ENCODE data around the gene MRPL20. TPM values are rescaled to one million over a fixed set of nuclear protein-coding genes. Genes with fewer than 3 reads are reported as not detected.
"Not testable (repeated sequence)": the region's sequence is repeated elsewhere in the genome, so short reads cannot be mapped to it uniquely, and the experiment has no call there.

The MRPL20 gene
- total RNA-seq, 1 experiment from 2014 or later: 184 TPM

- peaks cover 66% of the 10 kb centered on the region for H3K36me3 ChIP-seq
- not testable (repeated sequence) for H3K27me3 ChIP-seq (replicated peaks); H3K9me3 ChIP-seq (replicated peaks); DNase-seq (ENCODE audit: low read depth in 1 of 2, low spot score in 2 of 2); H3K27ac ChIP-seq; H3K4me3 ChIP-seq; H3K4me1 ChIP-seq (replicated peaks)
Observed at GRCh38 chr1:1385339-1385738, 21.8 kb downstream of the MRPL20 start.

GRCh38 chr1:1381294-1381693 is 25.8 kb downstream of the MRPL20 start:
- Histone ChIP-seq H3K27ac (no peak overlapping the region), H3K4me3 (no peak overlapping the region), H3K9me3 (replicated peaks) (no peaks in the 10 kb centered on the region), H3K27me3 (replicated peaks) (no peaks in the 10 kb centered on the region), H3K36me3 (peaks cover 30% of the 10 kb centered on the region), H3K4me1 (replicated peaks) (no peaks in the 10 kb centered on the region)
- no peak for DNase-seq (ENCODE audit: low read depth in 1 of 2, low spot score in 2 of 2)

GRCh38 chr1:1380860-1381259 is 26.2 kb downstream of the MRPL20 start:
- Histone ChIP-seq H3K27ac (no peak overlapping the region), H3K4me1 (replicated peaks) (peaks cover 3% of the 10 kb centered on the region), H3K9me3 (replicated peaks) (no peaks in the 10 kb centered on the region), H3K36me3 (peaks cover 30% of the 10 kb centered on the region), H3K27me3 (replicated peaks) (no peaks in the 10 kb centered on the region), H3K4me3 (no peak overlapping the region)
- no peak for DNase-seq (ENCODE audit: low read depth in 1 of 2, low spot score in 2 of 2)

- Histone ChIP-seq H3K9me3 (replicated peaks) (no peaks in the 10 kb centered on the region), H3K36me3 (peaks cover 45% of the 10 kb centered on the region)
- DNase-seq (ENCODE audit: low read depth in 1 of 2, low spot score in 2 of 2): no peak
Observed at GRCh38 chr1:1377540-1378205, 29.4 kb downstream of the MRPL20 start.

GRCh38 chr1:1376551-1377226 is 30.4 kb downstream of the MRPL20 start:
- Histone ChIP-seq H3K9me3 (replicated peaks) (no peaks in the 10 kb centered on the region), H3K36me3 (peaks cover 52% of the 10 kb centered on the region), H3K4me3 (no peak overlapping the region), H3K4me1 (replicated peaks) (peaks cover 32% of the 10 kb centered on the region), H3K27ac (no peak overlapping the region), H3K27me3 (replicated peaks) (no peaks in the 10 kb centered on the region)
- DNase-seq (ENCODE audit: low read depth in 1 of 2, low spot score in 2 of 2): no peak

More at GRCh38 chr1:1377540-1378205, 29.4 kb downstream of the MRPL20 start:
- H3K27me3 ChIP-seq (replicated peaks): no peaks in the 10 kb centered on the region
- H3K4me1 ChIP-seq (replicated peaks): peaks cover 22% of the 10 kb centered on the region
- H3K4me3 ChIP-seq: no peak overlapping the region
- H3K27ac ChIP-seq: no peak overlapping the region

GRCh38 chr1:1374929-1375662 is 32.0 kb downstream of the MRPL20 start, which contains the start of gene AURKAIP1:
AURKAIP1 (minus strand) TSS chr1:1375207; CDS start chr1:1374756, 451 bp downstream.
- Histone ChIP-seq H3K4me1 (replicated peaks) (peaks cover 36% of the 10 kb centered on the region), H3K27ac (peak within 1 kb of the TSS; percentile 86), H3K4me3 (peak within 1 kb of the TSS; percentile 88), H3K36me3 (peaks cover 54% of the 10 kb centered on the region), H3K27me3 (replicated peaks) (no peaks in the 10 kb centered on the region), H3K9me3 (replicated peaks) (no peaks in the 10 kb centered on the region)
- DNase-seq (ENCODE audit: low read depth in 1 of 2, low spot score in 2 of 2): peak; percentile 98 to 100

- DNase-seq (ENCODE audit: low read depth in 1 of 2, low spot score in 2 of 2): no peak
- no peaks in the 10 kb centered on the region for H3K9me3 ChIP-seq (replicated peaks)
- H3K4me1 ChIP-seq (replicated peaks): peaks cover 36% of the 10 kb centered on the region
- peaks cover 54% of the 10 kb centered on the region for H3K36me3 ChIP-seq
- no peaks in the 10 kb centered on the region for H3K27me3 ChIP-seq (replicated peaks)
- H3K27ac ChIP-seq: peak overlapping the region; percentile 86
- peak overlapping the region; percentile 88 for H3K4me3 ChIP-seq
Observed at GRCh38 chr1:1374589-1374928, 32.5 kb downstream of the MRPL20 start.

GRCh38 chr1:1373815-1374588 is 33.1 kb downstream of the MRPL20 start:
- H3K9me3 ChIP-seq (replicated peaks): no peaks in the 10 kb centered on the region
- peaks cover 36% of the 10 kb centered on the region for H3K4me1 ChIP-seq (replicated peaks)
- no peak for DNase-seq (ENCODE audit: low read depth in 1 of 2, low spot score in 2 of 2)
- no peaks in the 10 kb centered on the region for H3K27me3 ChIP-seq (replicated peaks)
- peaks cover 54% of the 10 kb centered on the region for H3K36me3 ChIP-seq
- peak overlapping the region; percentile 86 for H3K27ac ChIP-seq
- H3K4me3 ChIP-seq: peak overlapping the region; percentile 88

- peaks cover 36% of the 10 kb centered on the region for H3K4me1 ChIP-seq (replicated peaks)
- no peaks in the 10 kb centered on the region for H3K27me3 ChIP-seq (replicated peaks)
- H3K36me3 ChIP-seq: peaks cover 54% of the 10 kb centered on the region
- no peak for DNase-seq (ENCODE audit: low read depth in 1 of 2, low spot score in 2 of 2)
- H3K4me3 ChIP-seq: peak overlapping the region; percentile 88; the same call in 1 of the 2 replicates
- H3K27ac ChIP-seq: no peak overlapping the region
- no peaks in the 10 kb centered on the region for H3K9me3 ChIP-seq (replicated peaks)
Observed at GRCh38 chr1:1373051-1373814, 33.9 kb downstream of the MRPL20 start.

GRCh38 chr1:1371746-1372711 is 35.1 kb downstream of the MRPL20 start:
- DNase-seq (ENCODE audit: low read depth in 1 of 2, low spot score in 2 of 2): peak; percentile 73 to 79
- Histone ChIP-seq H3K4me3 (peak overlapping the region; percentile 12; the same call in 1 of the 2 replicates), H3K36me3 (peaks cover 54% of the 10 kb centered on the region), H3K4me1 (replicated peaks) (peaks cover 36% of the 10 kb centered on the region), H3K27me3 (replicated peaks) (no peaks in the 10 kb centered on the region), H3K27ac (no peak overlapping the region), H3K9me3 (replicated peaks) (peaks cover 4% of the 10 kb centered on the region; the same call in 1 of the 2 replicates)

- Histone ChIP-seq H3K9me3 (replicated peaks) (peaks cover 7% of the 10 kb centered on the region), H3K4me3 (no peak overlapping the region), H3K4me1 (replicated peaks) (peaks cover 36% of the 10 kb centered on the region), H3K27me3 (replicated peaks) (no peaks in the 10 kb centered on the region), H3K36me3 (peaks cover 52% of the 10 kb centered on the region), H3K27ac (no peak overlapping the region)
- DNase-seq (ENCODE audit: low read depth in 1 of 2, low spot score in 2 of 2): no peak
Observed at GRCh38 chr1:1371364-1371745, 35.7 kb downstream of the MRPL20 start.

GRCh38 chr1:1370771-1371300 is 36.3 kb downstream of the MRPL20 start:
- H3K36me3 ChIP-seq: peaks cover 47% of the 10 kb centered on the region
- H3K4me3 ChIP-seq: no peak overlapping the region
- H3K27ac ChIP-seq: no peak overlapping the region
- peaks cover 32% of the 10 kb centered on the region for H3K4me1 ChIP-seq (replicated peaks)
- DNase-seq (ENCODE audit: low read depth in 1 of 2, low spot score in 2 of 2): no peak
- H3K9me3 ChIP-seq (replicated peaks): peaks cover 12% of the 10 kb centered on the region
- no peaks in the 10 kb centered on the region for H3K27me3 ChIP-seq (replicated peaks)

Data from SJSA1 (cell line).